ENCODE data around the gene TMEM59. TPM values are rescaled to one million over a fixed set of nuclear protein-coding genes. Genes with fewer than 3 reads are reported as not detected.
"Not testable (repeated sequence)": the region's sequence is repeated elsewhere in the genome, so short reads cannot be mapped to it uniquely, and the experiment has no call there.

Gene TMEM59
- total RNA-seq, 2 experiments from 2014 or later = 74.5 to 94.5 TPM

DNA sequence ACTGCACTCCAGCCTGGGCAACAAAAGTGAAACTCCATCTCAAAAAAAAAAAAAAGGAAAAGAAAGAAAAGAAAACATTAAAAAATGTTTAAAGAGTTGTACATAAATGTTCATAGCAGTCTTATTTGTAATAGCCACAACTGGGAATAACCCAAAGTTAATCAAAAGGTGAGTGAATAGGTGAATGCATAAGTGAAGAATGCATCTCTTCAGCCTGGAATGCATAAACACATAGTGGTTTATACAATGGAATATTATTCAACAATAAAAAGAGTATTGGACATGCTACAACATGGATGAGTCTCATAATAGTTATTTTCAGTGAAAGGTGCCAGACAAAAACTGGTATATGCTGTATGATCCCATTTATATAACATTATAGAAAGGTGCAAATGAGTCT lies 53.1 kb downstream of the TMEM59 start:
- intact Hi-C loops (cut with micrococcal nuclease; ENCODE audit: unreplicated experiment) = no loop called here
- H3K27ac ChIP-seq (ENCODE audit: low read depth, low read length, poor library complexity, severe bottlenecking) = no peak overlapping the region
- no peaks in the 10 kb centered on the region for H3K79me2 ChIP-seq (ENCODE audit: insufficient read depth, low read depth, low read length)
- TF ChIP-seq, protein P1, sequence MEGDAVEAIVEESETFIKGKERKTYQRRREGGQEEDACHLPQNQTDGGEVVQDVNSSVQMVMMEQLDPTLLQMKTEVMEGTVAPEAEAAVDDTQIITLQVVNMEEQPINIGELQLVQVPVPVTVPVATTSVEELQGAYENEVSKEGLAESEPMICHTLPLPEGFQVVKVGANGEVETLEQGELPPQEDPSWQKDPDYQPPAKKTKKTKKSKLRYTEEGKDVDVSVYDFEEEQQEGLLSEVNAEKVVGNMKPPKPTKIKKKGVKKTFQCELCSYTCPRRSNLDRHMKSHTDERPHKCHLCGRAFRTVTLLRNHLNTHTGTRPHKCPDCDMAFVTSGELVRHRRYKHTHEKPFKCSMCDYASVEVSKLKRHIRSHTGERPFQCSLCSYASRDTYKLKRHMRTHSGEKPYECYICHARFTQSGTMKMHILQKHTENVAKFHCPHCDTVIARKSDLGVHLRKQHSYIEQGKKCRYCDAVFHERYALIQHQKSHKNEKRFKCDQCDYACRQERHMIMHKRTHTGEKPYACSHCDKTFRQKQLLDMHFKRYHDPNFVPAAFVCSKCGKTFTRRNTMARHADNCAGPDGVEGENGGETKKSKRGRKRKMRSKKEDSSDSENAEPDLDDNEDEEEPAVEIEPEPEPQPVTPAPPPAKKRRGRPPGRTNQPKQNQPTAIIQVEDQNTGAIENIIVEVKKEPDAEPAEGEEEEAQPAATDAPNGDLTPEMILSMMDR (conservative IDR thresholded peaks at IDR 0.05; ENCODE audit: low read length) = no peak
- TF ChIP-seq EZH2phosphoT487 (IDR thresholded peaks at IDR 0.05; ENCODE audit: borderline replicate concordance, low read depth, low read length) = no peak
- H3K4me3 ChIP-seq (ENCODE audit: low read depth, low read length, poor library complexity, severe bottlenecking) = no peak overlapping the region
- ChIA-PET POLR2A (no interaction called here), CTCF (ENCODE audit: unreplicated experiment) (no interaction called here)
- no peaks in the 10 kb centered on the region for H4K20me1 ChIP-seq (ENCODE audit: insufficient read depth, low read length)
- no peaks in the 10 kb centered on the region for H3K9me2 ChIP-seq (ENCODE audit: insufficient read depth, low read length)
- DNase-seq (ENCODE audit: low spot score) = no peak
- no peaks in the 10 kb centered on the region for H3K36me3 ChIP-seq (ENCODE audit: insufficient read depth, low read length)
- no peak overlapping the region for H2AFZ ChIP-seq (ENCODE audit: low read length)
- BruUV-seq (replicated peaks) = no TSS peak
- H3K4me1 ChIP-seq (ENCODE audit: insufficient read depth, low read length, poor library complexity, severe bottlenecking) = no peaks in the 10 kb centered on the region
- no peak overlapping the region for H3K4me2 ChIP-seq (ENCODE audit: low read length)
- no peaks in the 10 kb centered on the region for H3K9me3 ChIP-seq (ENCODE audit: low read length)

DNA sequence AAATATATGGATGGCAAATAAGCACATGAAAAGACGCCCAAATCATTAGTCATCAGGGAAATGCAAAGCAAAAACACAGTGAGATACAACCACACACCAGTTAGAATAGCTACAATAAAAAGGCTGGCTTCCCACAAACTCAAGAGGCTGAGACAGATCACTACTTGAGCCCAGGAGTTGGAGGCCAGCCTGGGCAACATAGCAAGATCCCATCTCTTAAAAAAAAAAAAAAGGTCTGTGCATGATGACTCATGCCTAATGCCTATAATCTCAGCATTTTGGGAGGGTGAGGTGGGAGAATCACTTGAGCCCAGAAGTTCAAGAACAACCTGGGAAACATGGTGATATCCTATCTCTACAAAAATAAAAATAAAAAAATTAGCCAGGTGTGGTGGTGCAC lies 54.8 kb downstream of the TMEM59 start:
- no peak for TF ChIP-seq EZH2phosphoT487 (IDR thresholded peaks at IDR 0.05; ENCODE audit: borderline replicate concordance, low read depth, low read length)
- TF ChIP-seq, protein P1 (conservative IDR thresholded peaks at IDR 0.05; ENCODE audit: low read length) = no peak
- no peaks in the 10 kb centered on the region for H4K20me1 ChIP-seq (ENCODE audit: insufficient read depth, low read length)
- H2AFZ ChIP-seq (ENCODE audit: low read length) = no peak overlapping the region
- DNase-seq (ENCODE audit: low spot score) = no peak
- no peaks in the 10 kb centered on the region for H3K79me2 ChIP-seq (ENCODE audit: insufficient read depth, low read depth, low read length)
- CTCF ChIA-PET (ENCODE audit: unreplicated experiment) = no interaction called here
- no peak overlapping the region for H3K4me2 ChIP-seq (ENCODE audit: low read length)
- H3K9me3 ChIP-seq (ENCODE audit: low read length) = no peaks in the 10 kb centered on the region
- no TSS peak for BruUV-seq (replicated peaks)
- no peak overlapping the region for H3K27ac ChIP-seq (ENCODE audit: low read depth, low read length, poor library complexity, severe bottlenecking)
- no peaks in the 10 kb centered on the region for H3K9me2 ChIP-seq (ENCODE audit: insufficient read depth, low read length)
- H3K36me3 ChIP-seq (ENCODE audit: insufficient read depth, low read length) = no peaks in the 10 kb centered on the region
- POLR2A ChIA-PET = no interaction called here
- H3K4me3 ChIP-seq (ENCODE audit: low read depth, low read length, poor library complexity, severe bottlenecking) = no peak overlapping the region
- intact Hi-C loops (cut with micrococcal nuclease; ENCODE audit: unreplicated experiment) = no loop called here
- H3K4me1 ChIP-seq (ENCODE audit: insufficient read depth, low read length, poor library complexity, severe bottlenecking) = no peaks in the 10 kb centered on the region

DNA sequence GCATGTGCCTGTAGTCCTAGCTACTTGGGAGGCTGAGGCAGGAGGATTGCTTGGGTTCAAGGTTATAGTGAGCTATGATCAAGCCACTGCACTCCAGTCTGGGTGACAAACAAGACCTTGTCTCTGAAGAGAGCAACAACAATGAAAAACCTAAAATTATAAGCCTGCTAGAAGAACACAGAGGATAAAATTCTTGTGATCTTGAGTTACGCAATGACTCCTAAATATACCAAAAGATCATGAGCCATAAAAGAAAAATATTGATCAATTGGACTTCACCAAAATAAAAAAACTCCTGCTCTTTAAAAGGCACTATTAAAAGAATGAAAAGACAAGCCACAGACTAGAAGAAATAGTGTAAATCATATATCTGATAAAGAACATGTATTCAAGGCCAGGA lies 57.3 kb downstream of the TMEM59 start:
- Histone ChIP-seq H3K9me2 (ENCODE audit: insufficient read depth, low read length) (no peaks in the 10 kb centered on the region), H3K9me3 (ENCODE audit: low read length) (no peaks in the 10 kb centered on the region), H3K79me2 (ENCODE audit: insufficient read depth, low read depth, low read length) (no peaks in the 10 kb centered on the region), H3K4me3 (ENCODE audit: low read depth, low read length, poor library complexity, severe bottlenecking) (no peak overlapping the region), H4K20me1 (ENCODE audit: insufficient read depth, low read length) (no peaks in the 10 kb centered on the region), H2AFZ (ENCODE audit: low read length) (no peak overlapping the region), H3K4me1 (ENCODE audit: insufficient read depth, low read length, poor library complexity, severe bottlenecking) (no peaks in the 10 kb centered on the region), H3K27ac (ENCODE audit: low read depth, low read length, poor library complexity, severe bottlenecking) (no peak overlapping the region), H3K4me2 (ENCODE audit: low read length) (no peak overlapping the region), H3K36me3 (ENCODE audit: insufficient read depth, low read length) (no peaks in the 10 kb centered on the region)
- ChIA-PET POLR2A (no interaction called here), CTCF (ENCODE audit: unreplicated experiment) (no interaction called here)
- intact Hi-C loops (cut with micrococcal nuclease; ENCODE audit: unreplicated experiment) = no loop called here
- DNase-seq (ENCODE audit: low spot score) = no peak
- no TSS peak for BruUV-seq (replicated peaks)
- TF ChIP-seq, protein P1 (conservative IDR thresholded peaks at IDR 0.05; ENCODE audit: low read length) = no peak

DNA sequence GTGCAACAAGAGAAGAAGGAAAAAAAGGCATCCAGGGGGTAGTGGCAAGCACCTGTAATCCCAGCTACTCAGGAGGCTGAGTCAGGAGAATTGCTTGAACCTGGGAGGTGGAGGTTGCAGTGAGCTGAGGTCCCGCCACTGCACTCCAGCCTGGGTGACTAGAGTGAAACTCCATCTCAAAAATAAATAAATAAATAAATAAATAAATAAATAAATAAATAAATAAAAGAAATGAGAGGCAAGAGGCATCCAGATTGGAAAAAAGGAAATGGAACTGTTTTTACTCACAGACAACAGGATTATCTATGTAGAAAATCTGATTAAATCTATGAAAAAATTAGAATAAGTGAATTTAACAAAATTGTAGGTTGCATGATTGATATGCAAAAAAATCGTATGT lies 58.5 kb downstream of the TMEM59 start:
- H3K36me3 ChIP-seq (ENCODE audit: insufficient read depth, low read length); H3K4me3 ChIP-seq (ENCODE audit: low read depth, low read length, poor library complexity, severe bottlenecking); H3K4me2 ChIP-seq (ENCODE audit: low read length); H3K9me3 ChIP-seq (ENCODE audit: low read length); H3K4me1 ChIP-seq (ENCODE audit: insufficient read depth, low read length, poor library complexity, severe bottlenecking); H3K79me2 ChIP-seq (ENCODE audit: insufficient read depth, low read depth, low read length); H4K20me1 ChIP-seq (ENCODE audit: insufficient read depth, low read length); H2AFZ ChIP-seq (ENCODE audit: low read length); intact Hi-C loops (cut with micrococcal nuclease; ENCODE audit: unreplicated experiment); DNase-seq (ENCODE audit: low spot score); BruUV-seq (replicated peaks); H3K9me2 ChIP-seq (ENCODE audit: insufficient read depth, low read length); CTCF ChIA-PET (ENCODE audit: unreplicated experiment); H3K27ac ChIP-seq (ENCODE audit: low read depth, low read length, poor library complexity, severe bottlenecking): not testable (repeated sequence)
- POLR2A ChIA-PET = interaction anchor here (0.7 kb wide), 1 partner anchor 35 kb away, joined by 5 read pairs; no protein-coding TSS in a partner anchor
